MM.1S (cell line): ENCODE results near the gene GRK4.
"Not testable (repeated sequence)": the region's sequence is repeated elsewhere in the genome, so short reads cannot be mapped to it uniquely, and the experiment has no call there.

ENCODE experiments used
- CTCF ChIP-seq: fragments of 300-600 bp; sonication (generic); IDR thresholded peaks from 2 replicates; pipeline ENCODE4 v1.5.1; 2016; ENCODE audit warnings: antibody characterized with exemption, low read length, mixed read lengths
- EZH2 ChIP-seq: fragments of 300-600 bp; sonication (generic); optimal IDR thresholded peaks from 2 replicates; pipeline ENCODE3; 2017; ENCODE audit warnings: low read depth, mild to moderate bottlenecking, antibody characterized with exemption, low read length, mixed read lengths
- EZH2phosphoT487 ChIP-seq: fragments of 300-600 bp; sonication (generic); IDR thresholded peaks from 2 replicates; pipeline ENCODE4 v1.6.1; 2018; ENCODE audit warnings: antibody characterized with exemption, low read length

GRCh38 chr4:2922453-2923101, 40.8 kb upstream of the GRK4 start:
- TF ChIP-seq CTCF, EZH2, EZH2phosphoT487: not testable (repeated sequence)
